ENCODE data around the gene IL34.

The IL34 gene

GRCh38 chr16:70674221-70675014 lies 28.1 kb downstream of the IL34 start:
- Mint-ChIP-seq H3K4me1 (ENCODE audit: low read depth) (peaks cover 2% of the 10 kb centered on the region), H3K9me3 (no peaks in the 10 kb centered on the region), H3K4me3 (no peak overlapping the region), H3K27ac (no peak overlapping the region), H3K36me3 (ENCODE audit: low read depth) (no peaks in the 10 kb centered on the region), H3K27me3 (ENCODE audit: low read depth) (peaks cover 6% of the 10 kb centered on the region)

- Mint-ChIP-seq H3K4me3 (no peak overlapping the region), H3K27ac (no peak overlapping the region), H3K9me3 (no peaks in the 10 kb centered on the region), H3K27me3 (ENCODE audit: low read depth) (peaks cover 6% of the 10 kb centered on the region), H3K36me3 (ENCODE audit: low read depth) (no peaks in the 10 kb centered on the region), H3K4me1 (ENCODE audit: low read depth) (peaks cover 2% of the 10 kb centered on the region)
Observed at GRCh38 chr16:70675851-70676513, 29.6 kb downstream of the IL34 start.

GRCh38 chr16:70676675-70677498 lies 30.5 kb downstream of the IL34 start:
- peaks cover 6% of the 10 kb centered on the region for H3K27me3 Mint-ChIP-seq (ENCODE audit: low read depth)
- H3K4me3 Mint-ChIP-seq = no peak overlapping the region
- H3K27ac Mint-ChIP-seq = no peak overlapping the region
- no peaks in the 10 kb centered on the region for H3K9me3 Mint-ChIP-seq
- H3K36me3 Mint-ChIP-seq (ENCODE audit: low read depth) = no peaks in the 10 kb centered on the region
- H3K4me1 Mint-ChIP-seq (ENCODE audit: low read depth) = peaks cover 2% of the 10 kb centered on the region

- peaks cover 5% of the 10 kb centered on the region for H3K27me3 Mint-ChIP-seq (ENCODE audit: low read depth)
- no peaks in the 10 kb centered on the region for H3K9me3 Mint-ChIP-seq
- no peaks in the 10 kb centered on the region for H3K36me3 Mint-ChIP-seq (ENCODE audit: low read depth)
- H3K27ac Mint-ChIP-seq = no peak overlapping the region
- H3K4me1 Mint-ChIP-seq (ENCODE audit: low read depth) = peaks cover 2% of the 10 kb centered on the region
- no peak overlapping the region for H3K4me3 Mint-ChIP-seq
Observed at GRCh38 chr16:70677499-70678120, 31.3 kb downstream of the IL34 start.

GRCh38 chr16:70678121-70678897 lies 31.9 kb downstream of the IL34 start:
- H3K4me1 Mint-ChIP-seq (ENCODE audit: low read depth) = peaks cover 2% of the 10 kb centered on the region

GRCh38 chr16:70678898-70679670 lies 32.7 kb downstream of the IL34 start:
- peaks cover 5% of the 10 kb centered on the region for H3K27me3 Mint-ChIP-seq (ENCODE audit: low read depth)
- no peaks in the 10 kb centered on the region for H3K9me3 Mint-ChIP-seq
- H3K4me1 Mint-ChIP-seq (ENCODE audit: low read depth) = peaks cover 2% of the 10 kb centered on the region
- H3K27ac Mint-ChIP-seq = peak overlapping the region; percentile 36
- H3K36me3 Mint-ChIP-seq (ENCODE audit: low read depth) = no peaks in the 10 kb centered on the region
- H3K4me3 Mint-ChIP-seq = peak overlapping the region; percentile 21

More at GRCh38 chr16:70678121-70678897, 31.9 kb downstream of the IL34 start:
- Mint-ChIP-seq H3K27ac (peak overlapping the region; percentile 36), H3K9me3 (no peaks in the 10 kb centered on the region), H3K4me3 (peak overlapping the region; percentile 21), H3K36me3 (ENCODE audit: low read depth) (no peaks in the 10 kb centered on the region), H3K27me3 (ENCODE audit: low read depth) (no peaks in the 10 kb centered on the region)

GRCh38 chr16:70679671-70680494 lies 33.5 kb downstream of the IL34 start:
- Mint-ChIP-seq H3K9me3 (no peaks in the 10 kb centered on the region), H3K27me3 (ENCODE audit: low read depth) (peaks cover 8% of the 10 kb centered on the region), H3K4me3 (no peak overlapping the region), H3K36me3 (ENCODE audit: low read depth) (no peaks in the 10 kb centered on the region), H3K4me1 (ENCODE audit: low read depth) (peaks cover 2% of the 10 kb centered on the region), H3K27ac (no peak overlapping the region)

GRCh38 chr16:70680495-70681381 lies 34.4 kb downstream of the IL34 start:
- peaks cover 2% of the 10 kb centered on the region for H3K4me1 Mint-ChIP-seq (ENCODE audit: low read depth)
- H3K27ac Mint-ChIP-seq = no peak overlapping the region
- no peaks in the 10 kb centered on the region for H3K9me3 Mint-ChIP-seq
- H3K36me3 Mint-ChIP-seq (ENCODE audit: low read depth) = no peaks in the 10 kb centered on the region
- H3K4me3 Mint-ChIP-seq = no peak overlapping the region
- peaks cover 12% of the 10 kb centered on the region for H3K27me3 Mint-ChIP-seq (ENCODE audit: low read depth)

GRCh38 chr16:70681382-70682238 lies 35.3 kb downstream of the IL34 start:
- Mint-ChIP-seq H3K4me3 (no peak overlapping the region), H3K4me1 (ENCODE audit: low read depth) (peaks cover 2% of the 10 kb centered on the region)

GRCh38 chr16:70682239-70683145 lies 36.1 kb downstream of the IL34 start:
- H3K4me1 Mint-ChIP-seq (ENCODE audit: low read depth) = peaks cover 4% of the 10 kb centered on the region
- no peaks in the 10 kb centered on the region for H3K9me3 Mint-ChIP-seq
- no peaks in the 10 kb centered on the region for H3K36me3 Mint-ChIP-seq (ENCODE audit: low read depth)
- H3K27ac Mint-ChIP-seq = no peak overlapping the region
- no peak overlapping the region for H3K4me3 Mint-ChIP-seq
- H3K27me3 Mint-ChIP-seq (ENCODE audit: low read depth) = peaks cover 24% of the 10 kb centered on the region

More at GRCh38 chr16:70681382-70682238, 35.3 kb downstream of the IL34 start:
- Mint-ChIP-seq H3K9me3 (no peaks in the 10 kb centered on the region), H3K36me3 (ENCODE audit: low read depth) (no peaks in the 10 kb centered on the region), H3K27ac (no peak overlapping the region), H3K27me3 (ENCODE audit: low read depth) (peaks cover 16% of the 10 kb centered on the region)
